Type B pancreatic cell (in vitro differentiated cells): Measurements from ENCODE around the gene INTS15. TPM values are rescaled to one million over a fixed set of nuclear protein-coding genes. Genes with fewer than 3 reads are reported as not detected.

Experiments used
- DNase-seq: peaks from one replicate; pipeline ENCODE4 v3.0.0; 2021; ENCODE audit warnings: mixed read lengths; ENCODE audit not compliant: unreplicated experiment; ENCODE audit errors: extremely low spot score
- H3K27ac Mint-ChIP-seq: 2 replicates; pipeline ENCODE4 v1.8.0; 2021; ENCODE audit warnings: mild to moderate bottlenecking, mixed read lengths
- H3K27me3 Mint-ChIP-seq: 2 replicates; pipeline ENCODE4 v1.8.0; 2021; ENCODE audit warnings: mixed read lengths
- H3K36me3 Mint-ChIP-seq: 2 replicates; pipeline ENCODE4 v1.8.0; 2021; ENCODE audit warnings: mixed read lengths
- H3K4me1 Mint-ChIP-seq: one replicate; pipeline ENCODE4 v1.8.0; 2021; ENCODE audit warnings: mixed read lengths; ENCODE audit not compliant: unreplicated experiment
- H3K4me3 Mint-ChIP-seq: 2 replicates; pipeline ENCODE4 v1.8.0; 2021; ENCODE audit warnings: mild to moderate bottlenecking, mixed read lengths
- H3K9me3 Mint-ChIP-seq: 2 replicates; pipeline ENCODE4 v1.8.0; 2021; ENCODE audit warnings: mixed read lengths
- total RNA-seq: library from RNA; stranded (reverse); gene quantifications from 2 replicates; pipeline ENCODE4 v1.2.1, GENCODE V29; 2021; ENCODE audit warnings: low replicate concordance
- TF ChIP-seq, protein P1 (sequence below): fragments of 200-600 bp; sonication (generic); conservative IDR thresholded peaks from 2 replicates; pipeline ENCODE4 v1.5.0; 2021; ENCODE audit warnings: antibody characterized with exemption, mild to moderate bottlenecking

INTS15 gene
- total RNA-seq, 1 donor from 2014 or later, result 44.1 TPM

DNA sequence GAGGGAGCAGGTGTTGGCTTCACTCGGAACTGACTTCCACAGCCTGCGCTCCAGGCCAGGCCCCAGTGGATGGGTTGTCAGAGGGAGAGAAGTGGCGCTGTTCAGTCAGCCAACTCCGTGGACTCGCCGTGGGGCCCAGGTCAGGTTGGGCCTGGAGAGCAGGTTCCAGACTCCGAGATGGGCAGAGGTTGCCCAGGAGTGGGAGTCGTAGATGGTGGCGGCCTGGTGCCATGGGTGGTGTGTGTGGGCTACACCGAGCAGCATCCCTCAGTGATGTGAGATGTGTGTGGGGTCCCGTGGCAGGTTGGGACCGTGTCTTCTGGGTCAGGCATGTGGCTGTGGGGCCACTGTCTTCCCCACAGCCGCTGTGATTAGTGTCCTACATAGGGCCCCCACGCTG lies 57.7 kb downstream of the INTS15 start:
- TF ChIP-seq, protein P1, sequence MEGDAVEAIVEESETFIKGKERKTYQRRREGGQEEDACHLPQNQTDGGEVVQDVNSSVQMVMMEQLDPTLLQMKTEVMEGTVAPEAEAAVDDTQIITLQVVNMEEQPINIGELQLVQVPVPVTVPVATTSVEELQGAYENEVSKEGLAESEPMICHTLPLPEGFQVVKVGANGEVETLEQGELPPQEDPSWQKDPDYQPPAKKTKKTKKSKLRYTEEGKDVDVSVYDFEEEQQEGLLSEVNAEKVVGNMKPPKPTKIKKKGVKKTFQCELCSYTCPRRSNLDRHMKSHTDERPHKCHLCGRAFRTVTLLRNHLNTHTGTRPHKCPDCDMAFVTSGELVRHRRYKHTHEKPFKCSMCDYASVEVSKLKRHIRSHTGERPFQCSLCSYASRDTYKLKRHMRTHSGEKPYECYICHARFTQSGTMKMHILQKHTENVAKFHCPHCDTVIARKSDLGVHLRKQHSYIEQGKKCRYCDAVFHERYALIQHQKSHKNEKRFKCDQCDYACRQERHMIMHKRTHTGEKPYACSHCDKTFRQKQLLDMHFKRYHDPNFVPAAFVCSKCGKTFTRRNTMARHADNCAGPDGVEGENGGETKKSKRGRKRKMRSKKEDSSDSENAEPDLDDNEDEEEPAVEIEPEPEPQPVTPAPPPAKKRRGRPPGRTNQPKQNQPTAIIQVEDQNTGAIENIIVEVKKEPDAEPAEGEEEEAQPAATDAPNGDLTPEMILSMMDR, result no peak
- no peaks in the 10 kb centered on the region for H3K27me3 Mint-ChIP-seq
- no peak overlapping the region for H3K4me3 Mint-ChIP-seq
- no peaks in the 10 kb centered on the region for H3K4me1 Mint-ChIP-seq
- no peaks in the 10 kb centered on the region for H3K9me3 Mint-ChIP-seq
- no peak overlapping the region for H3K27ac Mint-ChIP-seq
- DNase-seq, result no peak
- peaks cover 12% of the 10 kb centered on the region for H3K36me3 Mint-ChIP-seq

DNA sequence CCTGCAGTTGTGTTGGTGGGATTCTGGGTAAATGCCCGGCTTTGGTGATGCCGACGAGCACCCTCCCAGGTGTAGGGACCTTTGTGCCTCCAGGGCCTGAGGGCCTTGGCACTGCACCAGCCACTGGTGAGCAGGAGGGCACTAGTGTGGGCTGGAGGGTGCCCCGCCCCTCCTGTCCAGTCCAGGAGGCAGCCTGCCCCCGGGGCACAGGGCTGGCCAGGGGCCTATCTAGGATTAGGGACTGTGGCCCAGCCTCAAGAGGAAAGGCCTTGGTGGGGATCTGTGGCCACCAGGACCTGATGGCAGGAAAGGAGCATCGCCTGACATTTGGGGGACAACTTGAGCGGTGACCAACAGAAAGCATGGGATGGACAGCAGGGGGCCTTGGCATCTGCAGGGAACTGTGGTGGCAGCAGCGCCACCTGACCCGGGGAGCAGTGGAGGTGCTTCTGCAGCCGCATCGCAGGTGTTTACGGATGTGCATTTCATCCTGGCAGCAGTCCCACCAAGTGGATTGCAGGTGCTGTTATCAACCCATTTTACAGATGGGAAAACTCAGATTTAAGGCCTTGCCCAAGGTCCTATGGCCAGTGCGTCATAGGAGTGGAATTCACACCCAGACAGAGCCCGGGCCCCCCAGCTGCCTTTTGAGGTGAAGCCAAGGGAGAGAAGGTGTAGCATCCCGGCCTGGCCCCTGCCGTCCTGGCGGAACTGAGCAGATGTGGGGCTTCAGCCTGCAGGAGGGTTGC lies 58.4 kb downstream of the INTS15 start:
- no peaks in the 10 kb centered on the region for H3K9me3 Mint-ChIP-seq
- no peak overlapping the region for H3K27ac Mint-ChIP-seq
- H3K4me1 Mint-ChIP-seq, result no peaks in the 10 kb centered on the region
- H3K27me3 Mint-ChIP-seq, result no peaks in the 10 kb centered on the region
- no peak for DNase-seq
- TF ChIP-seq, protein P1, result no peak
- peaks cover 12% of the 10 kb centered on the region for H3K36me3 Mint-ChIP-seq
- no peak overlapping the region for H3K4me3 Mint-ChIP-seq

DNA sequence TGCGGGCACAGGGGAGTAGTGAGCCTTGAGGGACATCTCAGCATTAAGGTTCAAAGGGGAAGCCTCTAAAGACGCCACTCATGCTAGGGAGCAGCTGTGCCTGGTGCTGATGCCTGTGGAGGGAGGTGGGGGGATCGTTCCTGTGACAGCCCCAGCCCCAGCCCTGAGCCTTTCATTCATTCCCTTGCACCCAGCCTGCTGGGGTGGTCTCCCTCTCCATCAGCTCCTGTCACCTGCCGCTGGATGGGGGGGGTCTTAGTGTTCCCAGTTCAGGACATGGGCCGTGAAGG lies 58.9 kb downstream of the INTS15 start:
- H3K27ac Mint-ChIP-seq, result no peak overlapping the region
- H3K9me3 Mint-ChIP-seq, result no peaks in the 10 kb centered on the region
- TF ChIP-seq, protein P1, result no peak
- no peak overlapping the region for H3K4me3 Mint-ChIP-seq
- H3K27me3 Mint-ChIP-seq, result no peaks in the 10 kb centered on the region
- no peaks in the 10 kb centered on the region for H3K4me1 Mint-ChIP-seq
- peaks cover 12% of the 10 kb centered on the region for H3K36me3 Mint-ChIP-seq
- DNase-seq, result no peak

DNA sequence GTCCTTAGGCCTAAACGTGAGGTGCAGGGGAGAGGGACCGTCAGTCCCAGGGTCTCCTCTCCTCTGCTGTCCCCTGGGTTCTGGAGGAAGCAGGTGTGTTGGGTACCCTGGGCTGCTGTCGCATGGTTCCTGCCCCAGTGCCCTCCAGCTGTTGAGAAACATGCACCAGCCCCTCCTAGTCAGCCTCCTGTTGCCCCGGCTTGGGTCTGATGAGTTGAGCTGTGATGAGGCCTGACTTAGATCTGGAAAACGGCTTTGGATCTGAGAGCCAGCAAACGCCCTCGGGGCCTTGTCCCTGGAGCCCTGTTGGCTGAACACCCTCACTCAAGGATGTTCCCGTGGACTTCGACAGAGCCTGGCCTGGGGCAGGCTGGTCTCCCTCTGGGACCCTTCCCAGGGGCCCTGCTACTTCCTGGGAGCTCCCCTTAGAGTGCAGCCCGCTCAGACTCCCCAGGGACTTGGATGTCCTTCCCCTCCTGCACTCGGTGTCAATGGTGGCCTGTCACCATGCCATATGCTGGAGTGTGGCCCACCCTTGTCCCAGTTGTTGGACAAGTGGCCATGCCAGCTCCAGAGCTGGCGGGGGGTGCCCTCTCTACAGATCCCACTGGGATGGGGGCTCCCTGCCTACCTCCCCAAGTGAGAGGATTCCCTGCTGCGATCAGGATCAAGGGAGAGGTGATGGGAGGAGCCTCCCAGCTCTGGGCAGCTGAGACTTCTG lies 59.6 kb downstream of the INTS15 start:
- H3K4me1 Mint-ChIP-seq, result no peaks in the 10 kb centered on the region
- peaks cover 12% of the 10 kb centered on the region for H3K36me3 Mint-ChIP-seq
- no peaks in the 10 kb centered on the region for H3K27me3 Mint-ChIP-seq
- no peak overlapping the region for H3K27ac Mint-ChIP-seq
- no peak for DNase-seq
- H3K9me3 Mint-ChIP-seq, result no peaks in the 10 kb centered on the region
- TF ChIP-seq, protein P1, result no peak
- H3K4me3 Mint-ChIP-seq, result no peak overlapping the region

DNA sequence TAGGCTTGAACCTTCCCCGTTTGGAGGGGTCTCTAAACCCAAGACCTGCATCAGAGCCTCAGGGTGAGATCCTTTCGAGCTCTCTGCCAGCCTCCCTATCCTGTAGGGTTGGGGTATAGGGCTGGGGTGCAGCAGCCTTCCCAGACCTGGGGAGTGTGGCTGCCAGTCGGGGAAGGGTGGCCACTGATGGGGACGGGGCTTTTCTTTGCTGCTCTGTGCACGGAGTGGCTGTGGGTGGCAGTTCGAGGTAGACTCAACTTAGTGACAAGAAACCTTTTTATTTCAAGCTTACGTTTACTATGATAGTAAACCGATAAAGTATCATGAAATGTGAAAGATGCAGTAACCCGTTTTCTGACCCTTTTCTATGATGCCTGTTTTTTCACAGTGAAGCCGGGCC lies 60.3 kb downstream of the INTS15 start:
- Mint-ChIP-seq H3K36me3 (peaks cover 17% of the 10 kb centered on the region), H3K27me3 (no peaks in the 10 kb centered on the region), H3K9me3 (no peaks in the 10 kb centered on the region), H3K4me1 (no peaks in the 10 kb centered on the region), H3K4me3 (no peak overlapping the region), H3K27ac (no peak overlapping the region)
- TF ChIP-seq, protein P1, result no peak
- DNase-seq, result no peak
